ENCODE results near the gene FAM169A. TPM values are rescaled to one million over a fixed set of nuclear protein-coding genes. Genes with fewer than 3 reads are reported as not detected.

The FAM169A gene
- total RNA-seq, 2 experiments from 2014 or later, result 10.4 to 11.5 TPM

DNA sequence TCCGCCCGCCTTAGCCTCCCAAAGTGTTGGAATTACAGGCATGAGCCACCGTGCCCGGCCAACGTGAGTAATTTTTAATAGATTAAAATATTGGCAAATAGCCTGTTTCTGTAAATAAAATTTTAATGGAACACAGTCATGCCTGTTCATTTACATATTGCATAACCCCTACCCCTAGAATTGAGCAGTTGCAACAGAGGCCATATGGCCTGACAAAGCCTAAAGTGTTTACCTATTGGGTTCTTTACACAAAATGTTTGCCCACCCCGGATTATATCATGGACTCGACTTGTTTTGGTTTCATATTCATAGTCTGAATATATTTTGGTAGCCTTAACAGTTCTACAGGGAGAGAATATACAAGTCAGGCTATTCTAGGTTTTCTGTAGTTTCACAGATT is 93.8 kb downstream of the FAM169A start:
- ChIA-PET POLR2A (no interaction called here), CTCF (interaction anchor here (1.2 kb wide), 1 partner anchor 149 kb away, joined by 3 read pairs; no protein-coding TSS in a partner anchor)
- H3K9me3 Mint-ChIP-seq, result no peaks in the 10 kb centered on the region
- intact Hi-C loops (cut with micrococcal nuclease), result no loop called here
- H3K36me3 Mint-ChIP-seq (ENCODE audit: low read depth), result peaks cover 38% of the 10 kb centered on the region
- peak overlapping the region; percentile 38 for H3K27ac Mint-ChIP-seq
- TF ChIP-seq, protein P1, sequence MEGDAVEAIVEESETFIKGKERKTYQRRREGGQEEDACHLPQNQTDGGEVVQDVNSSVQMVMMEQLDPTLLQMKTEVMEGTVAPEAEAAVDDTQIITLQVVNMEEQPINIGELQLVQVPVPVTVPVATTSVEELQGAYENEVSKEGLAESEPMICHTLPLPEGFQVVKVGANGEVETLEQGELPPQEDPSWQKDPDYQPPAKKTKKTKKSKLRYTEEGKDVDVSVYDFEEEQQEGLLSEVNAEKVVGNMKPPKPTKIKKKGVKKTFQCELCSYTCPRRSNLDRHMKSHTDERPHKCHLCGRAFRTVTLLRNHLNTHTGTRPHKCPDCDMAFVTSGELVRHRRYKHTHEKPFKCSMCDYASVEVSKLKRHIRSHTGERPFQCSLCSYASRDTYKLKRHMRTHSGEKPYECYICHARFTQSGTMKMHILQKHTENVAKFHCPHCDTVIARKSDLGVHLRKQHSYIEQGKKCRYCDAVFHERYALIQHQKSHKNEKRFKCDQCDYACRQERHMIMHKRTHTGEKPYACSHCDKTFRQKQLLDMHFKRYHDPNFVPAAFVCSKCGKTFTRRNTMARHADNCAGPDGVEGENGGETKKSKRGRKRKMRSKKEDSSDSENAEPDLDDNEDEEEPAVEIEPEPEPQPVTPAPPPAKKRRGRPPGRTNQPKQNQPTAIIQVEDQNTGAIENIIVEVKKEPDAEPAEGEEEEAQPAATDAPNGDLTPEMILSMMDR (IDR thresholded peaks at IDR 0.05), result no peak
- no peak overlapping the region for H3K4me3 Mint-ChIP-seq
- no peak for DNase-seq
- no peak for ATAC-seq
- H3K4me1 Mint-ChIP-seq (ENCODE audit: low read depth), result peaks cover 15% of the 10 kb centered on the region
- no peaks in the 10 kb centered on the region for H3K27me3 Mint-ChIP-seq

DNA sequence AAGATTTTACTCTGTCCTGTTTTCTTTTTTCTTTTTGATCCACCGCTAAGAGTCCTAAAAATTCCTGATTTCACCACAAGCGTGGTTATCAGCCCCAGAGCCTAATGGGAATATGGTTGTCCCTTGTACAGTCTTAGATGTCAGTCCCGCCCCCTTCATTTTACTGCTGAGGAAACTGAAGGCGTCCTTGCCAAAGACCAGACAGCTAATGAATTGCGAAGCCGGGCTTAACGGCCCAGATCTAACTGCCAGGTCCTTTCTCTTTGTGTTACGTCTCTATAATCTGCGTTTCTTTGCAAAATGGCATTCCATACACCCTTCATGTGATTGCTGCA is 98.6 kb downstream of the FAM169A start:
- intact Hi-C loops (cut with micrococcal nuclease), result loop anchor here (10.0 kb wide), 2 partner anchors 147 to 497 kb away; no protein-coding TSS in a partner anchor
- DNase-seq, result peak; percentile 30
- no peaks in the 10 kb centered on the region for H3K9me3 Mint-ChIP-seq
- peak overlapping the region; percentile 98 for H3K4me3 Mint-ChIP-seq
- ATAC-seq, result peak; percentile 7
- H3K36me3 Mint-ChIP-seq (ENCODE audit: low read depth), result peaks cover 37% of the 10 kb centered on the region
- H3K4me1 Mint-ChIP-seq (ENCODE audit: low read depth), result peaks cover 35% of the 10 kb centered on the region
- ChIA-PET POLR2A (interaction anchor here (1.0 to 2.1 kb wide), 3 partner anchors 9 to 31 kb away, joined by 3 to 5 read pairs (median 3); no protein-coding TSS in a partner anchor), CTCF (interaction anchor here (0.6 to 2.3 kb wide), 10 partner anchors 8 to 396 kb away, joined by 3 to 10 read pairs (median 6); partner anchors contain the start of gene HEXB)
- peak overlapping the region; percentile 99 for H3K27ac Mint-ChIP-seq
- TF ChIP-seq, protein P1 (IDR thresholded peaks at IDR 0.05), result no peak
- H3K27me3 Mint-ChIP-seq, result no peaks in the 10 kb centered on the region

DNA sequence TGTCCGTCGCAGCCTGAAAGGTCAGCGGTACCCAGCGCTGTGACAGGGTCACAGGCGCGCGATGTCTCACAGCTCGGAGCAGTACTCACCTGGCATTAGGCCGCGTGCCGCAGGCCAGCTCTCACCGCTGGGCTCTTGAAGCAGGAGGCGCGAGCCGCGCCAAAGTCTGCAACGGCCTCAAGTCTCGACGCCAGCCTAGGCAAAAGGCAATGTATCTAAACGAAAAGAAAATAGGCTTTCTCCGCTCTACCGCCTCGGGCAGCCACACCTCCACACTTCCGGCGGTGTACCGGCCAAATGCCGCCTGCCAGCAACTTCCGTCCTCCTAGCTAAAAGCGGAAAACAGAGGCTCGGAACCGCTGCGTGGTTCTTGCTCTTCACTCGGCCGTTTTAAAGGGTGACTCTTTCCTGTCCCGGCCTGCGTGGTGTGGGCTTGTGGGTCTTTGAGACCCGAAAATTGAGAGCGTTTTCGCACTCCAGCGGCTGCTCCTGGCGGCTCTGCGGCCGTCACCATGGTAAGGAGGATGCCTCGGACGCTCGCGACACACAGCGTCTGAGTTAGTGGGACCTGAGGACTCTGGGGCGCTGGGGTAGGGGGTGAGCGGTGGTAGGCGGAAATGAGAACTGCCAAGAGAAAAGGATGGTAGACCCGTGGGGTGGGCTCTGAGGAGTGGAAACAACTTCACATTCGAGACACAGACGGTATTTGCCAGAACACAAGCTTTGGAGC is 99.2 kb downstream of the FAM169A start, which contains the start of the genes GFM2 and NSA2:
Gene GFM2 (minus strand): TSS at position 269 of the 730 bp plus-strand sequence. CDS start 3,375 bp downstream, outside the sequence.
Gene NSA2 (plus strand): TSS at position 401 of the 730 bp plus-strand sequence. CDS start 112 bp downstream, at position 513.
- ATAC-seq (peak; percentile 91), DNase-seq (peak; percentile 96)
- Mint-ChIP-seq H3K4me1 (ENCODE audit: low read depth) (peaks cover 40% of the 10 kb centered on the region), H3K27ac (peak within 1 kb of the TSS; percentile 99), H3K4me3 (peak within 1 kb of the TSS; percentile 98), H3K36me3 (ENCODE audit: low read depth) (peaks cover 38% of the 10 kb centered on the region), H3K27me3 (no peaks in the 10 kb centered on the region), H3K9me3 (no peaks in the 10 kb centered on the region)
- intact Hi-C loops (cut with micrococcal nuclease), result loop anchor here (10.0 kb wide), 2 partner anchors 148 to 498 kb away; no protein-coding TSS in a partner anchor
- TF ChIP-seq, protein P1 (IDR thresholded peaks at IDR 0.05), result no peak
- POLR2A ChIA-PET, result interaction anchor here (1.0 to 2.1 kb wide), 3 partner anchors 8 to 30 kb away, joined by 3 to 5 read pairs (median 3); no protein-coding TSS in a partner anchor
- CTCF ChIA-PET, result interaction anchor here (0.6 to 2.3 kb wide), 17 partner anchors 8 to 470 kb away, joined by 3 to 10 read pairs (median 6); partner anchors contain the start of genes ANKRD31 and HEXB

DNA sequence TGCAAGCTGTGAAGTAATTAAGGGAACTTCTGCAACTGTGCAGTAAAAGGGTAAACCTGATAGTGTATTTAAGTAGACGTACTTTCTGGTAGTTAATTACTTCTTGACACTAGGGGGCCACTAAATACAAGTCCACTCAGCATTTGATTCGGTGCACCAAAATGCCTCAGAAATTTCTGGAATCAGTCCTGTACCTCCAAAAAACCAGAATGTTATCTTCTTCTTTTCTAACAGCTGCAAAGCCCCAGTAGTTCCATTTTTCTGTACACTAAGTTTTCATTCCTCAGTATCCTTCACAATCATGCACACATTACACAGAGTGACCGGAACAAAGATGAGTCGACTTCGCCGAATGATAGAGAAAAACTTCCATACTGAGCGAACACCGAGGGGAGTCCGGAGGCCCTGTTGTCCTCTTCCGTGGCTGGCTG is 99.8 kb downstream of the FAM169A start:
- POLR2A ChIA-PET, result interaction anchor here (0.8 to 2.1 kb wide), 4 partner anchors 8 to 81 kb away, joined by 3 to 5 read pairs (median 3); partner anchors contain the start of gene HEXB

More for the DNA sequence above, 99.8 kb downstream of the FAM169A start:
- ATAC-seq, result peak; percentile 43
- Mint-ChIP-seq H3K36me3 (ENCODE audit: low read depth) (peaks cover 36% of the 10 kb centered on the region), H3K27me3 (no peaks in the 10 kb centered on the region), H3K9me3 (no peaks in the 10 kb centered on the region), H3K4me3 (peak overlapping the region; percentile 98), H3K27ac (peak overlapping the region; percentile 99), H3K4me1 (ENCODE audit: low read depth) (peaks cover 46% of the 10 kb centered on the region)
- no peak for DNase-seq
- intact Hi-C loops (cut with micrococcal nuclease), result loop anchor here (10.0 kb wide), 2 partner anchors 148 to 498 kb away; no protein-coding TSS in a partner anchor
- TF ChIP-seq, protein P1 (IDR thresholded peaks at IDR 0.05), result peak; percentile 86
- CTCF ChIA-PET, result interaction anchor here (0.7 to 2.3 kb wide), 17 partner anchors 8 to 470 kb away, joined by 3 to 10 read pairs (median 6); partner anchors contain the start of genes ANKRD31 and HEXB
